Mucosa of descending colon (tissue), 3 donors: ENCODE results near the gene RAB11FIP3. TPM values are rescaled to one million over a fixed set of nuclear protein-coding genes. Genes with fewer than 3 reads are reported as not detected.

Source experiments
- ATAC-seq: fragments of 200-7000 bp; cut with Tn5 transposase; one replicate; pipeline ENCODE4 v1.9.1; 2020; ENCODE audit warnings: mild to moderate bottlenecking, moderate library complexity
- DNase-seq, 3 donors: peaks; one replicate each; pipeline ENCODE4 v3.0.0-alpha.2; 2020
- H3K36me3 ChIP-seq: fragments of 200-600 bp; one replicate; pipeline ENCODE4 v1.8.0; 2021; ENCODE audit warnings: low read depth, mild to moderate bottlenecking
- H3K4me1 ChIP-seq: fragments of 200-600 bp; one replicate; pipeline ENCODE4 v1.8.0; 2021; ENCODE audit warnings: low read depth, mild to moderate bottlenecking
- H3K4me3 ChIP-seq: fragments of 200-600 bp; one replicate; pipeline ENCODE4 v1.8.0; 2021; ENCODE audit warnings: mild to moderate bottlenecking
- H3K9me3 ChIP-seq: fragments of 200-600 bp; one replicate; pipeline ENCODE4 v1.8.0; 2021; ENCODE audit warnings: mild to moderate bottlenecking
- intact Hi-C, 2 donors: fragments of 100-400 bp; cut with DNase I in 1 of 2; cut with micrococcal nuclease in 1 of 2; formaldehyde crosslinking; loops; one replicate each; pipeline versions ENCODE4 v1.11.0 to v1.11.1; 2022; cut with DNase I, micrococcal nuclease
- total RNA-seq, 3 donors: library from RNA; stranded (reverse); fragmentation: NEBNext Ultra II Directional in 2 of 3; extraction: Animal tissue kit (Norgen Biotek cat#: 25700) in 2 of 3; gene quantifications; one replicate each; pipeline versions ENCODE4 v1.2.1 to v1.2.4, GENCODE V29; 2021 to 2023
- TF ChIP-seq, protein P1 (sequence below): fragments of 200-600 bp; IDR thresholded peaks from one replicate; pipeline ENCODE4 v1.8.0; 2022; ENCODE audit warnings: antibody characterized with exemption, mild to moderate bottlenecking
- donor health status: DM: no; HTN: no; CAD: no; lungs with moderate emphysema.
- donor health status: DM: no; HTN: no; CAD: no.
- donor health status: DM: no; HTN: yes; CAD: no.

Gene RAB11FIP3
- total RNA-seq, 3 donors from 2014 or later, result 22.3 to 45.6 (median 30.7) TPM

GRCh38 chr16:554297-554621, 128.8 kb downstream of the RAB11FIP3 start:
- no peak overlapping the region for H3K4me3 ChIP-seq
- peaks cover under 1% of the 10 kb centered on the region for H3K4me1 ChIP-seq
- no peaks in the 10 kb centered on the region for H3K36me3 ChIP-seq
- TF ChIP-seq, protein P1, sequence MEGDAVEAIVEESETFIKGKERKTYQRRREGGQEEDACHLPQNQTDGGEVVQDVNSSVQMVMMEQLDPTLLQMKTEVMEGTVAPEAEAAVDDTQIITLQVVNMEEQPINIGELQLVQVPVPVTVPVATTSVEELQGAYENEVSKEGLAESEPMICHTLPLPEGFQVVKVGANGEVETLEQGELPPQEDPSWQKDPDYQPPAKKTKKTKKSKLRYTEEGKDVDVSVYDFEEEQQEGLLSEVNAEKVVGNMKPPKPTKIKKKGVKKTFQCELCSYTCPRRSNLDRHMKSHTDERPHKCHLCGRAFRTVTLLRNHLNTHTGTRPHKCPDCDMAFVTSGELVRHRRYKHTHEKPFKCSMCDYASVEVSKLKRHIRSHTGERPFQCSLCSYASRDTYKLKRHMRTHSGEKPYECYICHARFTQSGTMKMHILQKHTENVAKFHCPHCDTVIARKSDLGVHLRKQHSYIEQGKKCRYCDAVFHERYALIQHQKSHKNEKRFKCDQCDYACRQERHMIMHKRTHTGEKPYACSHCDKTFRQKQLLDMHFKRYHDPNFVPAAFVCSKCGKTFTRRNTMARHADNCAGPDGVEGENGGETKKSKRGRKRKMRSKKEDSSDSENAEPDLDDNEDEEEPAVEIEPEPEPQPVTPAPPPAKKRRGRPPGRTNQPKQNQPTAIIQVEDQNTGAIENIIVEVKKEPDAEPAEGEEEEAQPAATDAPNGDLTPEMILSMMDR, result no peak
- ATAC-seq, result no peak
- intact Hi-C loops, result no loop called here
- no peak for DNase-seq
- no peaks in the 10 kb centered on the region for H3K9me3 ChIP-seq

DNA sequence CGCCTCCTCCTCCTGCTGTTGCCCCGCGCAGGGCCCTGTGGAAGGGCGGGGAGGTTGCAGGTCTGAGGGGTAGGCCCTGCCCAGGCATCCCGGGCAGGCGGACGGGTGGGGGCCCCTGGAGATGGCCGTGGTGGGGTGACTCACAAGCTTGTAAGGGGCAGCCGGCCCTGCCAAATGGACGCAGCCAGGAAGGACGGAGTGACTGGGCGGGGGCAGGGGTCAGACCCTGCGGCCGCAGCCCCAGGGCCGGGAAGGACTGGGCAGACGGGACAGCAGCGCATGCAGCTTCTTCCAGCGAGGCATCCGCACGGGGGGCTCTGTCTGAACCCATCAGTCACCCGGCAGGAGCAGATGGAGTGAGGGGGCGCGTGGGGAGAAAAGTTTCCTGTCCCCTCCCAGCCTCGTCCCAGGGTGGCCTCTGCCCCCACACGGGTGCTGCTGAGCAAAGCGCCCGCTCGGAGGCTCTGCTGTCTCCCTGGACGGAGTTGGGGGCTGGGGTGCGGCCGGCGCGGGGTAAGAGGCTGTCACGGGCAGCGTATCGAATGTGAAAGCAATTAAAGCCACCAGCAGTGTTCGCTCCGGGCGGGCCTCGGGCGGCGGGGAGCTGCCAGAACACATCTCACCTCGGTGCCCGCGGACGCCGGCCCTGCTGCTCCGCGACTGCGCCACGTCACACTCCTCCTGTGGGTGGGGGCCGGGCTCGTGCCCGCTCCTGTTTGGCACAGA, 129.4 kb downstream of the RAB11FIP3 start:
- ATAC-seq, result peak; percentile 69
- peaks cover 5% of the 10 kb centered on the region for H3K4me1 ChIP-seq
- DNase-seq, result no peak
- H3K4me3 ChIP-seq, result no peak overlapping the region
- TF ChIP-seq, protein P1, result no peak
- H3K36me3 ChIP-seq, result no peaks in the 10 kb centered on the region
- intact Hi-C loops, result no loop called here
- no peaks in the 10 kb centered on the region for H3K9me3 ChIP-seq

GRCh38 chr16:555528-556473, 130.4 kb downstream of the RAB11FIP3 start:
- ATAC-seq, result peak; percentile 2

GRCh38 chr16:556474-557173, 131.2 kb downstream of the RAB11FIP3 start:
- H3K36me3 ChIP-seq, result no peaks in the 10 kb centered on the region
- H3K4me1 ChIP-seq, result peaks cover 5% of the 10 kb centered on the region
- DNase-seq (no peak), ATAC-seq (no peak)
- TF ChIP-seq, protein P1, result no peak
- no peaks in the 10 kb centered on the region for H3K9me3 ChIP-seq
- intact Hi-C loops, result no loop called here
- no peak overlapping the region for H3K4me3 ChIP-seq

More at GRCh38 chr16:555528-556473, 130.4 kb downstream of the RAB11FIP3 start:
- no peaks in the 10 kb centered on the region for H3K9me3 ChIP-seq
- TF ChIP-seq, protein P1, result no peak
- peaks cover 5% of the 10 kb centered on the region for H3K4me1 ChIP-seq
- no peaks in the 10 kb centered on the region for H3K36me3 ChIP-seq
- H3K4me3 ChIP-seq, result no peak overlapping the region
- no peak for DNase-seq
- intact Hi-C loops, result no loop called here

GRCh38 chr16:557463-558297, 132.2 kb downstream of the RAB11FIP3 start:
- intact Hi-C loops, result no loop called here

More at GRCh38 chr16:557463-558297, 132.2 kb downstream of the RAB11FIP3 start:
- Histone ChIP-seq H3K9me3 (no peaks in the 10 kb centered on the region), H3K36me3 (no peaks in the 10 kb centered on the region), H3K4me1 (peaks cover 5% of the 10 kb centered on the region), H3K4me3 (no peak overlapping the region)
- TF ChIP-seq, protein P1, result no peak
- no peak for DNase-seq
- ATAC-seq, result no peak
